ENCODE data around the gene CEACAM21.

CEACAM21 gene

DNA sequence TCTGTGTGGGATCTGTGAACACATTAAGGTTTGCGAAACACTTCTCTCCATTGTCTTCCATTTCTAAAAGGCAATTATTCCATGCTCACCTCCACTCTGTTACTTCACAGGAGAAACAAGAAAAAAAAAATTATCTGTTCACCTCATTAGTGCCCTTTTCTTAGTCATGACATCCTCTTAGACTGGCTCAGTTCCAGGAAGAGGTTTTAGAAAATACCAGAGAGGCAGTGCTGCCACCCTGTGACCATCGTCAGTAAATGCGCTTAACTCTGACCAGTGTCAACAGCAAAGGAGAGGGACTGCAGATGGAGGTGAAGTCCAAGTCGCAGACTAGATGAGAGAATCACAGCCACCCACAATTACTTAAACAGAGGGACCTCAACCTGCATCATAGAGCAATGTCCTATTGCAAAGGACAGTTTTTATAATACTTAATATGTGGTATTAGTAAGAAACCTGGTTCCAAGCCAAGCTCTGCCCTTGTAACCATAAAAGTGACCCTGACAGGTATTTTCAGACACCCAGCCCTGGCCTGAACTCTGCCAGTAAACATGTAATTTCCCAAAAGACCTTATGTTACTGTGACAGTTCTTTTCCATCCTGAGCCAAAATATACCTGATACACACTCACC lies 19.4 kb downstream of the CEACAM21 start:
- H3K27ac ChIP-seq = no peak overlapping the region
- ChIA-PET CTCF (interaction anchor here (0.6 to 0.8 kb wide), 5 partner anchors 9 to 183 kb away, joined by 3 to 4 read pairs (median 3); no protein-coding TSS in a partner anchor), POLR2A (ENCODE audit: low non-redundant PET) (interaction anchor here (0.5 kb wide), 1 partner anchor 233 kb away, joined by 4 read pairs; no protein-coding TSS in a partner anchor)
- DNase-seq (ENCODE audit: low spot score) = peak; percentile 77
- TF ChIP-seq, protein P1, sequence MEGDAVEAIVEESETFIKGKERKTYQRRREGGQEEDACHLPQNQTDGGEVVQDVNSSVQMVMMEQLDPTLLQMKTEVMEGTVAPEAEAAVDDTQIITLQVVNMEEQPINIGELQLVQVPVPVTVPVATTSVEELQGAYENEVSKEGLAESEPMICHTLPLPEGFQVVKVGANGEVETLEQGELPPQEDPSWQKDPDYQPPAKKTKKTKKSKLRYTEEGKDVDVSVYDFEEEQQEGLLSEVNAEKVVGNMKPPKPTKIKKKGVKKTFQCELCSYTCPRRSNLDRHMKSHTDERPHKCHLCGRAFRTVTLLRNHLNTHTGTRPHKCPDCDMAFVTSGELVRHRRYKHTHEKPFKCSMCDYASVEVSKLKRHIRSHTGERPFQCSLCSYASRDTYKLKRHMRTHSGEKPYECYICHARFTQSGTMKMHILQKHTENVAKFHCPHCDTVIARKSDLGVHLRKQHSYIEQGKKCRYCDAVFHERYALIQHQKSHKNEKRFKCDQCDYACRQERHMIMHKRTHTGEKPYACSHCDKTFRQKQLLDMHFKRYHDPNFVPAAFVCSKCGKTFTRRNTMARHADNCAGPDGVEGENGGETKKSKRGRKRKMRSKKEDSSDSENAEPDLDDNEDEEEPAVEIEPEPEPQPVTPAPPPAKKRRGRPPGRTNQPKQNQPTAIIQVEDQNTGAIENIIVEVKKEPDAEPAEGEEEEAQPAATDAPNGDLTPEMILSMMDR (conservative IDR thresholded peaks at IDR 0.05; ENCODE audit: low read depth) = peak; percentile 75

DNA sequence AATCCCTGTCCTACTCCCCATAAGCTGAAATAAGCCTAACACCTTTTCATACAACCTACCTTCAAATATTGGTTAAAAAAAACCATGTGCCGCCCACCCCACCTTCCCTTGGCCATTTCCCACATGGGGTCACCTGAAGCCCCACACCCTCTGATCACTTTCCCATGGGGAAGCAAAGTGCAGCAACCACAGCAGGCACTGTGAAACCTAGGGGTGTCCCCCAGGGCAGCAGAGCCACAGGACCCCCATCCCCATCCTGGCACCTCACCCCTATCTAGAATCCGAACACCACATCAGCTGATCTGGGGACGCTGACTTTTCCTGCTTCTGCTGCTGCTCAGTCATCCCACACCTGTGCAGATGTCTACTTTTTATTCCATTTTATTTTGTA lies 19.9 kb downstream of the CEACAM21 start:
- TF ChIP-seq, protein P1 (conservative IDR thresholded peaks at IDR 0.05; ENCODE audit: low read depth) = no peak
- CTCF ChIA-PET = interaction anchor here (0.6 to 0.8 kb wide), 5 partner anchors 9 to 183 kb away, joined by 3 to 4 read pairs (median 3); no protein-coding TSS in a partner anchor
- POLR2A ChIA-PET (ENCODE audit: low non-redundant PET) = no interaction called here
- no peak overlapping the region for H3K27ac ChIP-seq
- no peak for DNase-seq (ENCODE audit: low spot score)

DNA sequence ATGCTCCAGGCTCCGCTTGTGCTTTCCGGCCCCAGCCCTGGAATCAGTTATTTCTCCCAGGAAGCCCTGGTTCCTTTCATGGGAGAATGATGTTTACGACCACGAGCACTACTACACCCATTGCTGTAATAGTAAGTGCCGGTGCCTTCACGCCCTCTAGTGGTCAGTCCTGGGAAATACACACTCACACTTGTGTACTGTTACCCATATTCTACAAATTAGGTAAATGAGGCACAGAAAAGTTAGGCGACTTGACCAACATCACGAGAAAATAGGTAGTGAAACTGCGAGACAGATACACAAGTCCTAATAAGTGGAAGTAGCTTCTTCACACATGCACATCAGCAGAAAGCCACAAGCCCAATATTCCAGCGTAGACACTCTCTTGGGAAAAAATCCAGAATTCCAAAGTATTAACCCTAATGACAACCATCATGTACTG lies 21.7 kb downstream of the CEACAM21 start:
- POLR2A ChIA-PET (ENCODE audit: low non-redundant PET) = no interaction called here
- CTCF ChIA-PET = interaction anchor here (0.5 to 1.1 kb wide), 8 partner anchors 9 to 1174 kb away, joined by 3 to 4 read pairs (median 4); no protein-coding TSS in a partner anchor

DNA sequence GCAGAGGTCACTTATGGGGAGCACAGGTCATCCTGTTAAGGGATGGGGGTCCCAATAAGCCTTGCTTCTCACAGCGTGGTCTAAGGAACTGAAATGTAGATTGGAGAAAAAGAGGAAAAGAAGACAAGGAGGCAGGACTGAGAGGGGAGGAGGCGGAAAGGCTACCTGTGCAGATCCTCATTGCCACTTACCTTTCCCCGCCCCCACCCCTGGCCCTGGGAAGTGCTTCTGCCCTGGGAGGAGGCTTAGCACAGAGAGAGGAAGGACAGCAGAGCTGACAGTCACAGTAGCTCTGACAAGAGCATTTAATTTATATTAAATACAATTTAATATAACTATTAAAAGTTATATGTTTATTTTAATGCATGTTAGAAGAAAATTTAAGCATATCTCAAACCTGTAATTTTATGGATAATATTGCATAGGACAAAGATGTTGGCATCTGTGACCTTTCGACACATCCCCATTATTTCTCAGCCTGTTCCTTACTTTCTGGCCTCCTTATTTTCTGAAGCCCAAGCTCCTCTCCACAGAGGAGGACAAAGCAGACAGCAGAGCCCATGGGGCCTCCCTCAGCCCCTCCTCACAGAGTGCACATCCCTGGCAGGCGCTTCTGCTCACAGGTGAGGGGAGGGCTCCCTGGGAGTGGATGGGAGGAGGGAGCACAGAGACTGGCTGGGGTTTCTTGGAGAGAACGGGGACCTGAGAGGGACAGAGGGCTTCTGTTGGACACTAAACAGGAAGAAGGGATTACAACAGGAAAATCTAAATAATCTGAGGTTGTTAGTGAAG lies 23.4 kb downstream of the CEACAM21 start:
- TF ChIP-seq, protein P1 (conservative IDR thresholded peaks at IDR 0.05; ENCODE audit: low read depth) = no peak
- ChIA-PET CTCF (no interaction called here), POLR2A (ENCODE audit: low non-redundant PET) (interaction anchor here (0.5 kb wide), 1 partner anchor 178 kb away, joined by 4 read pairs; no protein-coding TSS in a partner anchor)
- no peak for DNase-seq (ENCODE audit: low spot score)
- H3K27ac ChIP-seq = no peak overlapping the region

More for the DNA sequence above, 21.7 kb downstream of the CEACAM21 start:
- TF ChIP-seq, protein P1 (conservative IDR thresholded peaks at IDR 0.05; ENCODE audit: low read depth) = peak; percentile 93
- DNase-seq (ENCODE audit: low spot score) = peak; percentile 79
- no peak overlapping the region for H3K27ac ChIP-seq

DNA sequence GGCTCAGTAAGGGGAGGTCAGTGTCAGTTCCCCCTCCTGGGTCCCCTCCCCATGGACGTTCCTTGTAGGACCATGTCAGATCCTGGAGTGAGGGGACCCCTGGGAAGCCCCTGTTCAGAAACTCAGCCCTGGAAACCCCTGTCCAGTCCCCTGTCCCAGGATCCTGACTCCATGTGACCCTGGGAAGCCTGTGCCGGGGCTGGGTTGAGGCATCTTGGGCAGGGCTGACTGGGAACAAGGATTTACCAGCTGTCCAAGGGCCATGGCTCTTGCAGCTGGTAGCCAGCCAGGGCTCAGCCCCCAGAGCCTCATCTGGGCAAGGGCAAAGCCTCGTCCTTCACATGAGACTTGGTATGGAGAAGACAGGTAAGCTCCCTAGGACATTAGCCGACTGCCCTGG lies 25.8 kb downstream of the CEACAM21 start:
- no peak overlapping the region for H3K27ac ChIP-seq
- ChIA-PET CTCF (interaction anchor here (0.7 kb wide), 1 partner anchor 9 kb away, joined by 3 read pairs; no protein-coding TSS in a partner anchor), POLR2A (ENCODE audit: low non-redundant PET) (no interaction called here)
- TF ChIP-seq, protein P1 (conservative IDR thresholded peaks at IDR 0.05; ENCODE audit: low read depth) = no peak
- no peak for DNase-seq (ENCODE audit: low spot score)

DNA sequence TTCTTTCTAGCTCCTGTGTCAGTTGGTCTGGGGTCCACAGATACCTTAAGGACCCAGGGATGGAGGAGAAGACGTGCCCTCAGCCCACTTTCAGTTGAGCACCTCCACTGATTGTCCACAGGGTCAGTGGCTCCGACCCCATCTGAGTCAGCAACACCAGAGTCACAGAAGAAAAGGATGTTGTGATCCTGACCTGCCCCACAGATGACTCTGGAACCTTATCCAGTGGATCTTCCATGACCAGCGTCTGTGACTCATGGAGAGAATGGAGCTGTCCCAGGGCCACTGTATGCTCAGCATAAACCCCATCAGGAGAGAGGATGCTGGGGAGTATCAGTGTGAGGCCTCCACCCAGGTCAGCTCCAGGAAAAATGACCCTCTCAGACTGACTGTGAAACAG lies 28.9 kb downstream of the CEACAM21 start:
- ChIA-PET POLR2A (ENCODE audit: low non-redundant PET) (no interaction called here), CTCF (interaction anchor here (0.6 to 1.2 kb wide), 4 partner anchors 9 to 37 kb away, joined by 3 to 7 read pairs (median 4); partner anchors contain the start of gene CEACAM4)
- TF ChIP-seq, protein P1 (conservative IDR thresholded peaks at IDR 0.05; ENCODE audit: low read depth) = no peak
- no peak for DNase-seq (ENCODE audit: low spot score)
- no peak overlapping the region for H3K27ac ChIP-seq

Measured in RWPE1 (cell line).